IPS-18a (cell line): ENCODE data around the gene TFF2.

ENCODE experiments used
- H3K27ac ChIP-seq: one replicate; pipeline ENCODE4 v1.5.1; 2013; ENCODE audit warnings: low read length
- H3K27me3 ChIP-seq: one replicate; pipeline ENCODE4 v1.6.1; 2013; ENCODE audit warnings: mild to moderate bottlenecking, low read length; ENCODE audit not compliant: control insufficient read depth, insufficient read depth
- H3K36me3 ChIP-seq: one replicate; pipeline ENCODE4 v1.6.1; 2013; ENCODE audit warnings: low read depth, low read length; ENCODE audit not compliant: control insufficient read depth
- H3K4me1 ChIP-seq: one replicate; pipeline ENCODE4 v1.6.1; 2013; ENCODE audit warnings: low read depth, low read length; ENCODE audit not compliant: control insufficient read depth
- H3K4me3 ChIP-seq: one replicate; pipeline ENCODE4 v1.5.1; 2013; ENCODE audit warnings: low read length
- H3K9ac ChIP-seq: one replicate; pipeline ENCODE4 v1.6.1; 2013; ENCODE audit warnings: mild to moderate bottlenecking, low read length, moderate library complexity
- H3K9me3 ChIP-seq: one replicate; pipeline ENCODE4 v1.6.1; 2013; ENCODE audit warnings: low read depth, low read length; ENCODE audit not compliant: control insufficient read depth

The TFF2 gene

GRCh38 chr21:42373908-42374455 lies 23.2 kb upstream of the TFF2 start:
- no peak overlapping the region for H3K27ac ChIP-seq
- peaks cover 23% of the 10 kb centered on the region for H3K27me3 ChIP-seq
- no peak overlapping the region for H3K9ac ChIP-seq
- H3K9me3 ChIP-seq, result no peaks in the 10 kb centered on the region
- H3K36me3 ChIP-seq, result no peaks in the 10 kb centered on the region
- H3K4me1 ChIP-seq, result peaks cover 6% of the 10 kb centered on the region
- H3K4me3 ChIP-seq, result no peak overlapping the region

GRCh38 chr21:42373196-42373907 lies 22.6 kb upstream of the TFF2 start:
- Histone ChIP-seq H3K36me3 (no peaks in the 10 kb centered on the region), H3K9me3 (no peaks in the 10 kb centered on the region), H3K27me3 (peaks cover 23% of the 10 kb centered on the region), H3K27ac (no peak overlapping the region), H3K4me3 (no peak overlapping the region), H3K4me1 (peaks cover 6% of the 10 kb centered on the region), H3K9ac (no peak overlapping the region)

GRCh38 chr21:42370894-42371654 lies 20.3 kb upstream of the TFF2 start:
- H3K9ac ChIP-seq, result no peak overlapping the region
- H3K4me3 ChIP-seq, result no peak overlapping the region
- H3K4me1 ChIP-seq, result peaks cover 6% of the 10 kb centered on the region
- H3K27ac ChIP-seq, result no peak overlapping the region
- H3K27me3 ChIP-seq, result peaks cover 20% of the 10 kb centered on the region
- H3K9me3 ChIP-seq, result no peaks in the 10 kb centered on the region
- H3K36me3 ChIP-seq, result no peaks in the 10 kb centered on the region

GRCh38 chr21:42369821-42370220 lies 19.0 kb upstream of the TFF2 start:
- H3K36me3 ChIP-seq, result no peaks in the 10 kb centered on the region
- no peaks in the 10 kb centered on the region for H3K9me3 ChIP-seq
- peaks cover 6% of the 10 kb centered on the region for H3K4me1 ChIP-seq
- H3K9ac ChIP-seq, result no peak overlapping the region
- peaks cover 10% of the 10 kb centered on the region for H3K27me3 ChIP-seq
- H3K4me3 ChIP-seq, result no peak overlapping the region
- no peak overlapping the region for H3K27ac ChIP-seq

- Histone ChIP-seq H3K27ac (no peak overlapping the region), H3K27me3 (no peaks in the 10 kb centered on the region), H3K4me3 (no peak overlapping the region), H3K4me1 (no peaks in the 10 kb centered on the region), H3K9ac (no peak overlapping the region), H3K9me3 (no peaks in the 10 kb centered on the region), H3K36me3 (no peaks in the 10 kb centered on the region)
Measured at GRCh38 chr21:42367367-42368165, 16.8 kb upstream of the TFF2 start.

GRCh38 chr21:42366292-42367010 lies 15.7 kb upstream of the TFF2 start, which contains the start of gene TFF1:
TFF1 (minus strand) TSS chr21:42366535; CDS start chr21:42366495, 40 bp downstream.
- Histone ChIP-seq H3K9me3 (no peaks in the 10 kb centered on the region), H3K27ac (no peak within 1 kb of the TSS), H3K36me3 (no peaks in the 10 kb centered on the region), H3K4me1 (no peaks in the 10 kb centered on the region), H3K4me3 (no peak within 1 kb of the TSS), H3K27me3 (no peaks in the 10 kb centered on the region), H3K9ac (no peak within 1 kb of the TSS)

GRCh38 chr21:42365770-42366169 lies 15.0 kb upstream of the TFF2 start:
- no peak overlapping the region for H3K4me3 ChIP-seq
- no peaks in the 10 kb centered on the region for H3K4me1 ChIP-seq
- H3K9me3 ChIP-seq, result no peaks in the 10 kb centered on the region
- no peak overlapping the region for H3K9ac ChIP-seq
- H3K27me3 ChIP-seq, result no peaks in the 10 kb centered on the region
- no peak overlapping the region for H3K27ac ChIP-seq
- H3K36me3 ChIP-seq, result no peaks in the 10 kb centered on the region

GRCh38 chr21:42364304-42364865 lies 13.6 kb upstream of the TFF2 start:
- H3K27ac ChIP-seq, result no peak overlapping the region
- H3K27me3 ChIP-seq, result no peaks in the 10 kb centered on the region
- no peaks in the 10 kb centered on the region for H3K9me3 ChIP-seq
- no peak overlapping the region for H3K4me3 ChIP-seq
- no peak overlapping the region for H3K9ac ChIP-seq
- H3K4me1 ChIP-seq, result no peaks in the 10 kb centered on the region
- no peaks in the 10 kb centered on the region for H3K36me3 ChIP-seq

GRCh38 chr21:42363312-42363711 lies 12.5 kb upstream of the TFF2 start:
- no peaks in the 10 kb centered on the region for H3K27me3 ChIP-seq
- H3K36me3 ChIP-seq, result no peaks in the 10 kb centered on the region
- H3K4me3 ChIP-seq, result no peak overlapping the region
- H3K9ac ChIP-seq, result no peak overlapping the region
- no peaks in the 10 kb centered on the region for H3K9me3 ChIP-seq
- H3K4me1 ChIP-seq, result no peaks in the 10 kb centered on the region
- H3K27ac ChIP-seq, result no peak overlapping the region

- Histone ChIP-seq H3K27ac (no peak overlapping the region), H3K9me3 (no peaks in the 10 kb centered on the region), H3K36me3 (no peaks in the 10 kb centered on the region), H3K4me1 (no peaks in the 10 kb centered on the region), H3K4me3 (no peak overlapping the region), H3K27me3 (no peaks in the 10 kb centered on the region), H3K9ac (no peak overlapping the region)
Measured at GRCh38 chr21:42362700-42363099, 11.9 kb upstream of the TFF2 start.
